ENCODE results near the gene SRPRB.

Gene SRPRB

GRCh38 chr3:133849346-133849745, 43.7 kb downstream of the SRPRB start:
- Histone ChIP-seq H2BK5ac (ENCODE audit: low read length) (no peak overlapping the region), H3K27ac (replicated peaks; ENCODE audit: low read length) (no peak overlapping the region), H3K79me1 (ENCODE audit: low read depth, low read length) (no peaks in the 10 kb centered on the region), H3K9ac (ENCODE audit: low read depth, low read length, poor library complexity) (no peak overlapping the region), H2AK5ac (ENCODE audit: low read depth, low read length) (no peak overlapping the region), H3K4me2 (ENCODE audit: insufficient read depth, low read length, poor library complexity, severe bottlenecking) (no peak overlapping the region), H2AFZ (ENCODE audit: low read length) (no peak overlapping the region), H3K18ac (ENCODE audit: low read length) (no peak overlapping the region), H2BK120ac (ENCODE audit: low read depth, low read length) (no peak overlapping the region), H3K4me3 (ENCODE audit: low read length in 2 of 2) (no peak overlapping the region), H3K36me3 (replicated peaks in 1 of 2; ENCODE audit: control insufficient read depth in 2 of 2, insufficient read depth in 2 of 2, low read length in 2 of 2) (no peaks in the 10 kb centered on the region), H3K4ac (ENCODE audit: low read length) (no peak overlapping the region), H4K8ac (ENCODE audit: low read depth, low read length) (no peak overlapping the region), H3K27me3 (ENCODE audit: control insufficient read depth in 3 of 3, insufficient read depth in 3 of 3, low read depth in 1 of 3, low read length in 3 of 3) (peaks cover 0 to 4% (median 0%) of the 10 kb centered on the region in 3 experiments), H2BK12ac (ENCODE audit: low read length) (no peak overlapping the region), H4K91ac (ENCODE audit: low read depth, low read length, poor library complexity) (no peak overlapping the region), H3K14ac (ENCODE audit: low read length) (no peak overlapping the region), H3K9me3 (replicated peaks in 1 of 2; ENCODE audit: control insufficient read depth in 2 of 2, insufficient read depth in 1 of 2, low read depth in 1 of 2, low read length in 2 of 2) (no peaks in the 10 kb centered on the region), H3K23ac (ENCODE audit: low read depth, low read length, poor library complexity) (no peak overlapping the region), H2BK15ac (ENCODE audit: low read length) (no peak overlapping the region), H3K4me1 (ENCODE audit: control insufficient read depth in 2 of 2, insufficient read depth in 1 of 2, low read depth in 1 of 2, low read length in 2 of 2) (peaks cover 0 to 2% of the 10 kb centered on the region in 2 donors)
- DNase-seq (ENCODE audit: low spot score): no peak

GRCh38 chr3:133850034-133850433, 44.4 kb downstream of the SRPRB start:
- no peaks in the 10 kb centered on the region for H3K36me3 ChIP-seq (replicated peaks in 1 of 2; ENCODE audit: control insufficient read depth in 2 of 2, insufficient read depth in 2 of 2, low read length in 2 of 2)
- no peak overlapping the region for H3K4ac ChIP-seq (ENCODE audit: low read length)
- DNase-seq (ENCODE audit: low spot score): no peak
- no CpG with 5 or more reads among the region's 1 CpG for WGBS, 2 donors (ENCODE audit: extremely low coverage in 2 of 2, insufficient read length in 2 of 2, insufficient replicate concordance in 1 of 2)
- H3K4me1 ChIP-seq (ENCODE audit: control insufficient read depth in 2 of 2, insufficient read depth in 1 of 2, low read depth in 1 of 2, low read length in 2 of 2): peaks cover 0 to 2% of the 10 kb centered on the region in 2 donors
- H3K23ac ChIP-seq (ENCODE audit: low read depth, low read length, poor library complexity): no peak overlapping the region
- no peaks in the 10 kb centered on the region for H3K9me3 ChIP-seq (replicated peaks in 1 of 2; ENCODE audit: control insufficient read depth in 2 of 2, insufficient read depth in 1 of 2, low read depth in 1 of 2, low read length in 2 of 2)
- H2BK15ac ChIP-seq (ENCODE audit: low read length): no peak overlapping the region
- H3K18ac ChIP-seq (ENCODE audit: low read length): no peak overlapping the region
- no peak overlapping the region for H2BK120ac ChIP-seq (ENCODE audit: low read depth, low read length)
- peaks cover 0 to 5% (median 0%) of the 10 kb centered on the region in 3 experiments for H3K27me3 ChIP-seq (ENCODE audit: control insufficient read depth in 3 of 3, insufficient read depth in 3 of 3, low read depth in 1 of 3, low read length in 3 of 3)
- no peak overlapping the region for H3K4me2 ChIP-seq (ENCODE audit: insufficient read depth, low read length, poor library complexity, severe bottlenecking)
- H2BK12ac ChIP-seq (ENCODE audit: low read length): no peak overlapping the region
- H3K4me3 ChIP-seq (ENCODE audit: low read length in 2 of 2): no peak overlapping the region
- no peak overlapping the region for H3K9ac ChIP-seq (ENCODE audit: low read depth, low read length, poor library complexity)
- no peak overlapping the region for H3K14ac ChIP-seq (ENCODE audit: low read length)
- H2AK5ac ChIP-seq (ENCODE audit: low read depth, low read length): no peak overlapping the region
- no peak overlapping the region for H4K8ac ChIP-seq (ENCODE audit: low read depth, low read length)
- H3K79me1 ChIP-seq (ENCODE audit: low read depth, low read length): no peaks in the 10 kb centered on the region
- no peak overlapping the region for H2AFZ ChIP-seq (ENCODE audit: low read length)
- H3K27ac ChIP-seq (replicated peaks; ENCODE audit: low read length): no peak overlapping the region
- no peak overlapping the region for H4K91ac ChIP-seq (ENCODE audit: low read depth, low read length, poor library complexity)
- no peak overlapping the region for H2BK5ac ChIP-seq (ENCODE audit: low read length)

- no peaks in the 10 kb centered on the region for H3K36me3 ChIP-seq (replicated peaks in 1 of 2; ENCODE audit: control insufficient read depth in 2 of 2, insufficient read depth in 2 of 2, low read length in 2 of 2)
- peaks cover 2% of the 10 kb centered on the region for H3K79me1 ChIP-seq (ENCODE audit: low read depth, low read length)
- peaks cover 0 to 11% (median 0%) of the 10 kb centered on the region in 3 experiments for H3K27me3 ChIP-seq (ENCODE audit: control insufficient read depth in 3 of 3, insufficient read depth in 3 of 3, low read depth in 1 of 3, low read length in 3 of 3)
- no peak overlapping the region for H2AK5ac ChIP-seq (ENCODE audit: low read depth, low read length)
- H2BK12ac ChIP-seq (ENCODE audit: low read length): no peak overlapping the region
- WGBS, 2 donors (ENCODE audit: extremely low coverage in 2 of 2, insufficient read length in 2 of 2, insufficient replicate concordance in 1 of 2): no CpG with 5 or more reads among the region's 5 CpGs
- H3K9me3 ChIP-seq (replicated peaks in 1 of 2; ENCODE audit: control insufficient read depth in 2 of 2, insufficient read depth in 1 of 2, low read depth in 1 of 2, low read length in 2 of 2): no peaks in the 10 kb centered on the region
- no peak overlapping the region for H3K4me3 ChIP-seq (ENCODE audit: low read length in 2 of 2)
- no peak overlapping the region for H3K9ac ChIP-seq (ENCODE audit: low read depth, low read length, poor library complexity)
- no peak overlapping the region for H2BK15ac ChIP-seq (ENCODE audit: low read length)
- H3K4me2 ChIP-seq (ENCODE audit: insufficient read depth, low read length, poor library complexity, severe bottlenecking): no peak overlapping the region
- no peak overlapping the region for H4K91ac ChIP-seq (ENCODE audit: low read depth, low read length, poor library complexity)
- no peak for DNase-seq (ENCODE audit: low spot score)
- no peak overlapping the region for H2BK120ac ChIP-seq (ENCODE audit: low read depth, low read length)
- no peak overlapping the region for H3K4ac ChIP-seq (ENCODE audit: low read length)
- H2AFZ ChIP-seq (ENCODE audit: low read length): no peak overlapping the region
- no peak overlapping the region for H3K23ac ChIP-seq (ENCODE audit: low read depth, low read length, poor library complexity)
- no peak overlapping the region for H3K18ac ChIP-seq (ENCODE audit: low read length)
- H4K8ac ChIP-seq (ENCODE audit: low read depth, low read length): no peak overlapping the region
- H3K4me1 ChIP-seq (ENCODE audit: control insufficient read depth in 2 of 2, insufficient read depth in 1 of 2, low read depth in 1 of 2, low read length in 2 of 2): peaks cover 0 to 1% of the 10 kb centered on the region in 2 donors
- H3K14ac ChIP-seq (ENCODE audit: low read length): no peak overlapping the region
- no peak overlapping the region for H3K27ac ChIP-seq (replicated peaks; ENCODE audit: low read length)
- no peak overlapping the region for H2BK5ac ChIP-seq (ENCODE audit: low read length)
These were observed 45.8 kb downstream of the SRPRB start for GRCh38 chr3:133851266-133851906.

- Histone ChIP-seq H3K23ac (ENCODE audit: low read depth, low read length, poor library complexity) (no peak overlapping the region), H3K4me1 (ENCODE audit: control insufficient read depth in 2 of 2, insufficient read depth in 1 of 2, low read depth in 1 of 2, low read length in 2 of 2) (peaks cover 0 to 1% of the 10 kb centered on the region in 2 donors), H2BK5ac (ENCODE audit: low read length) (no peak overlapping the region), H3K9ac (ENCODE audit: low read depth, low read length, poor library complexity) (no peak overlapping the region), H4K91ac (ENCODE audit: low read depth, low read length, poor library complexity) (no peak overlapping the region), H3K14ac (ENCODE audit: low read length) (no peak overlapping the region), H4K8ac (ENCODE audit: low read depth, low read length) (no peak overlapping the region), H2BK120ac (ENCODE audit: low read depth, low read length) (no peak overlapping the region), H3K27ac (replicated peaks; ENCODE audit: low read length) (no peak overlapping the region), H3K4me3 (ENCODE audit: low read length in 2 of 2) (no peak overlapping the region), H3K27me3 (ENCODE audit: control insufficient read depth in 3 of 3, insufficient read depth in 3 of 3, low read depth in 1 of 3, low read length in 3 of 3) (peaks cover 0 to 14% (median 0%) of the 10 kb centered on the region in 3 experiments), H3K4ac (ENCODE audit: low read length) (no peak overlapping the region), H3K18ac (ENCODE audit: low read length) (no peak overlapping the region), H2AFZ (ENCODE audit: low read length) (no peak overlapping the region), H3K36me3 (replicated peaks in 1 of 2; ENCODE audit: control insufficient read depth in 2 of 2, insufficient read depth in 2 of 2, low read length in 2 of 2) (no peaks in the 10 kb centered on the region), H2BK15ac (ENCODE audit: low read length) (no peak overlapping the region), H2BK12ac (ENCODE audit: low read length) (no peak overlapping the region), H3K79me1 (ENCODE audit: low read depth, low read length) (peaks cover 2% of the 10 kb centered on the region), H2AK5ac (ENCODE audit: low read depth, low read length) (no peak overlapping the region), H3K4me2 (ENCODE audit: insufficient read depth, low read length, poor library complexity, severe bottlenecking) (no peak overlapping the region), H3K9me3 (replicated peaks in 1 of 2; ENCODE audit: control insufficient read depth in 2 of 2, insufficient read depth in 1 of 2, low read depth in 1 of 2, low read length in 2 of 2) (no peaks in the 10 kb centered on the region)
- WGBS, 2 donors (ENCODE audit: extremely low coverage in 2 of 2, insufficient read length in 2 of 2, insufficient replicate concordance in 1 of 2): no CpG with 5 or more reads among the region's 8 CpGs
- DNase-seq (ENCODE audit: low spot score): no peak
These were observed 46.3 kb downstream of the SRPRB start for GRCh38 chr3:133851931-133852330.
